HuH-7.5 (cell line): Measurements from ENCODE around the gene EIF4G3.
"Not testable (repeated sequence)": the region's sequence is repeated elsewhere in the genome, so short reads cannot be mapped to it uniquely, and the experiment has no call there.

Source experiments
- DNase-seq: peaks from one replicate; pipeline ENCODE4 v3.0.0; 2011; ENCODE audit warnings: low spot score

EIF4G3 gene

GRCh38 chr1:21065851-21066250, 110.8 kb downstream of the EIF4G3 start:
- DNase-seq: no peak

GRCh38 chr1:21064057-21064456, 112.6 kb downstream of the EIF4G3 start:
- DNase-seq: no peak

GRCh38 chr1:21060523-21060922, 116.2 kb downstream of the EIF4G3 start:
- no peak for DNase-seq

- no peak for DNase-seq
These were observed 117.7 kb downstream of the EIF4G3 start for GRCh38 chr1:21059021-21059420.

- DNase-seq: no peak
These were observed 118.5 kb downstream of the EIF4G3 start for GRCh38 chr1:21058035-21058793.

- DNase-seq: not testable (repeated sequence)
These were observed 123.3 kb downstream of the EIF4G3 start for GRCh38 chr1:21053189-21053928.

- no peak for DNase-seq
These were observed 124.7 kb downstream of the EIF4G3 start for GRCh38 chr1:21052034-21052433.

GRCh38 chr1:21051177-21051825, 125.4 kb downstream of the EIF4G3 start:
- DNase-seq: no peak

GRCh38 chr1:21050031-21050430, 126.7 kb downstream of the EIF4G3 start:
- DNase-seq: no peak

GRCh38 chr1:21048462-21048861, 128.2 kb downstream of the EIF4G3 start:
- DNase-seq: no peak

- DNase-seq: no peak
These were observed 130.6 kb downstream of the EIF4G3 start for GRCh38 chr1:21046132-21046531.

GRCh38 chr1:21045351-21045750, 131.3 kb downstream of the EIF4G3 start:
- no peak for DNase-seq

GRCh38 chr1:21042929-21043605, 133.6 kb downstream of the EIF4G3 start:
- no peak for DNase-seq

GRCh38 chr1:21041541-21041940, 135.2 kb downstream of the EIF4G3 start:
- DNase-seq: no peak

GRCh38 chr1:21037091-21037490, 139.6 kb downstream of the EIF4G3 start:
- no peak for DNase-seq

GRCh38 chr1:21035794-21036193, 140.9 kb downstream of the EIF4G3 start:
- no peak for DNase-seq

- no peak for DNase-seq
These were observed 141.7 kb downstream of the EIF4G3 start for GRCh38 chr1:21034725-21035628.

GRCh38 chr1:21032741-21033140, 144.0 kb downstream of the EIF4G3 start:
- DNase-seq: no peak

- no peak for DNase-seq
These were observed 146.5 kb downstream of the EIF4G3 start for GRCh38 chr1:21030181-21030580.

- no peak for DNase-seq
These were observed 148.1 kb downstream of the EIF4G3 start for GRCh38 chr1:21028520-21029145.

GRCh38 chr1:21027805-21028204, 148.9 kb downstream of the EIF4G3 start:
- no peak for DNase-seq
